ENCODE measurements around the gene WNT16. TPM values are rescaled to one million over a fixed set of nuclear protein-coding genes. Genes with fewer than 3 reads are reported as not detected.

WNT16 gene
- total and polyA plus RNA-seq, 12 donors, result not detected

GRCh38 chr7:121282129-121282528 is 46.7 kb upstream of the WNT16 start:
- peaks cover 0 to 11% (median 0%) of the 10 kb centered on the region in 9 donors for H3K4me1 ChIP-seq
- peaks cover 0 to 60% (median 3%) of the 10 kb centered on the region in 9 donors for H3K36me3 ChIP-seq
- DNase-seq (no peak), ATAC-seq (no peak)
- TF ChIP-seq CTCF (IDR thresholded peaks at IDR 0.05), result no peak
- H3K4me3 ChIP-seq, result no peak overlapping the region
- no peak overlapping the region for H3K27ac ChIP-seq
- no peaks in the 10 kb centered on the region for H3K27me3 ChIP-seq
- H3K9me3 ChIP-seq, result peaks cover 0 to 12% (median 4%) of the 10 kb centered on the region in 11 donors
- WGBS, 2 donors, result 78 to 82% methylated on average over 3 of the region's 3 CpGs
- intact Hi-C loops (cut with DNase I), result no loop called here

- no peaks in the 10 kb centered on the region for H3K4me1 ChIP-seq
- no peak overlapping the region for H3K27ac ChIP-seq
- H3K27me3 ChIP-seq, result no peaks in the 10 kb centered on the region
- H3K4me3 ChIP-seq, result no peak overlapping the region
- peaks cover 0 to 16% (median 4%) of the 10 kb centered on the region in 11 donors for H3K9me3 ChIP-seq
- DNase-seq, result no peak
- intact Hi-C loops (cut with DNase I), result no loop called here
- TF ChIP-seq CTCF (IDR thresholded peaks at IDR 0.05), result no peak
- H3K36me3 ChIP-seq, result peaks cover 0 to 67% (median 3%) of the 10 kb centered on the region in 9 donors
- 86 to 96% methylated on average over 1 of the region's 1 CpG for WGBS, 2 donors
- ATAC-seq, result no peak
Observed at GRCh38 chr7:121285066-121285667, 43.6 kb upstream of the WNT16 start.

GRCh38 chr7:121286186-121286585 is 42.6 kb upstream of the WNT16 start:
- no peaks in the 10 kb centered on the region for H3K27me3 ChIP-seq
- intact Hi-C loops (cut with DNase I), result no loop called here
- no peak overlapping the region for H3K27ac ChIP-seq
- peaks cover 0 to 60% (median 3%) of the 10 kb centered on the region in 9 donors for H3K36me3 ChIP-seq
- no peaks in the 10 kb centered on the region for H3K4me1 ChIP-seq
- peaks cover 0 to 23% (median 4%) of the 10 kb centered on the region in 11 donors for H3K9me3 ChIP-seq
- TF ChIP-seq CTCF (IDR thresholded peaks at IDR 0.05), result no peak
- ATAC-seq, result no peak
- no peak overlapping the region for H3K4me3 ChIP-seq
- no peak for DNase-seq
- whole genome bisulfite sequencing, 2 donors, result 88 to 90% methylated on average over 2 of the region's 2 CpGs

DNA sequence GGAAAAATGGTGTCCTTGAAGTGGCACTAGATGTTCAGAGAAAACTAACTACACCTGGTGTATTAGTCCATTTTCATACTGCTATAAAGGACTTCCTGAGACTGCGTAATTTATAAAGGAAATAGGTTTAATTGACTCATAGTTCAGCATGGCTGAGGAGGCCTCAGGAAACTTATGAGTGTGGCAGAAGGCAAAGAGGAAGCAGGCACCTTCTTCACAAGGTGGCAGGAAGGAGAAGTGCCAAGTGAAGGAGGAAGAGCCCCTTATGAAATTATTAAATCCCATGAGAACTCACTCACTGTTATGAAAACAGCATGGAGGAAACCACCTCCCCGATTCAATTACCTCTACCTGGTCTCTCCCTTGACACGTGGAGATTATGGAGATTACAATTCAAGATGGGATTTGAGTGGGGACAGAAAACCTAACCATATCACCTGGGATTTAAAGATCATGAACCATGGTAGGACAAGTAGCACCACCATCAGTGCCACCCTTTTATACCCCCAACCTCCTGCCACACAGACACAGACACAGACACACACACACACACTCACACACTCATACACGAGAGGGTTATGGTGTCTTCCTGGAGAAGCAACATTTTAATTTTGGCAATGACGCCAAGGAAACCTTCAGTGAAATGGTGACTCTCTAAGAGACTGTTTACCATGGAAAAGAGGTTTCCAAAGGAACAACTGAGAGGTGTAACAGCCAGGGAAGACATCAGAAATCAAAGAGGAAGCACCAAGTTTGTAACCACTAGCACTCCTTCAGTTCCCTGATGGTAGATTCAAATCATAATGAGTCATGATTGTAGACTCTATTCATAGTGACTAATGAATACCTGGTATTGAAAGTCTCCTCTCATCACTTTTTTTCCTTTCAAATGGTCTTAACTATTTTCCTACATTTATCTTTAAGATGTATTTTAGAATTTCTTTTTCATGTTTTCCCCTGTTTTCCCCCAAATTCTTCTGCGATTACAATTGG is 41.8 kb upstream of the WNT16 start:
- no peak for ATAC-seq
- no peaks in the 10 kb centered on the region for H3K27me3 ChIP-seq
- no peaks in the 10 kb centered on the region for H3K4me1 ChIP-seq
- TF ChIP-seq CTCF (IDR thresholded peaks at IDR 0.05), result no peak
- 85 to 91% methylated on average over 6 of the region's 6 CpGs for WGBS, 2 donors
- no peak for DNase-seq
- no peak overlapping the region for H3K27ac ChIP-seq
- H3K4me3 ChIP-seq, result no peak overlapping the region
- peaks cover 0 to 60% (median 3%) of the 10 kb centered on the region in 9 donors for H3K36me3 ChIP-seq
- intact Hi-C loops (cut with DNase I), result no loop called here
- H3K9me3 ChIP-seq, result peaks cover 0 to 23% (median 4%) of the 10 kb centered on the region in 11 donors
